ENCODE measurements around the gene TAMALIN. TPM values are rescaled to one million over a fixed set of nuclear protein-coding genes. Genes with fewer than 3 reads are reported as not detected.
A peak's percentile ranks its signal among the peaks of the same experiment; 100 is the strongest.

Gene TAMALIN
- total and polyA plus RNA-seq, 2 experiments from 2014 or later, result 0.34 to 3.0 TPM

DNA sequence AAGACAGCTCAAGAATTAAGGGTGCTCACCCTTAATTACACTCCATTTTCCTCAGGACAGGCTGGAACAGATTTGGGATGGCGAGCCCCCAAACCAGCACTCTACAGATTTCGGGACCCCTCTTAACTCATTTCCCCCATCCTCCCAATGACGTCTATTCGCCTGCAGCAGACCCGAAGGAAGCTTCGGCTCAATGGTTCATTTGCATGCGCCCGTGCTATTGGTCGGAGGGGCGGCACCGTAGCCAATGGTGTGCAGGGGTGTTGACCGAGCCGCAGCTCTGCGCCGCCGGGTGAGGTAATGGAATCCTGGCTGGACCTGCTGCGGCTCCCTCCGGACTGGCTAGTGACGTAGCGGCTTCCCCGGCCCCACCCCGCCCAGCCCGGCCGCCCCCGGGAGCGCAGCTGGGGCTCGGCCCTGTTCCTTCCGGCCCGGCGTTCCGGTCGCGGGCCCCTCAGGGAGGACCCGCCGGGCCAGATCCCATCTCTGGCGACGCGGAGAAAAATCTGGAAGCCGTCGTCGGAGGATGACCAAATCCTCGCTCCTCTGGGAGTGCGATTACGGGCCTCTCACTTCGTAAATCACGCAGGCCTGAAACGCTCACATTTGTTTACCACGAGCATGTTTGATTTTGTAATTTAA, 26.2 kb downstream of the TAMALIN start:
- TF ChIP-seq CREB1 (CRISPR knock-in tag; IDR thresholded peaks at IDR 0.05; ENCODE audit: low read depth), result peak; percentile 88
- peak; percentile 72 for TF ChIP-seq POLR2AphosphoS5 (IDR thresholded peaks at IDR 0.05; ENCODE audit: low read depth)
- TF ChIP-seq, protein P1, sequence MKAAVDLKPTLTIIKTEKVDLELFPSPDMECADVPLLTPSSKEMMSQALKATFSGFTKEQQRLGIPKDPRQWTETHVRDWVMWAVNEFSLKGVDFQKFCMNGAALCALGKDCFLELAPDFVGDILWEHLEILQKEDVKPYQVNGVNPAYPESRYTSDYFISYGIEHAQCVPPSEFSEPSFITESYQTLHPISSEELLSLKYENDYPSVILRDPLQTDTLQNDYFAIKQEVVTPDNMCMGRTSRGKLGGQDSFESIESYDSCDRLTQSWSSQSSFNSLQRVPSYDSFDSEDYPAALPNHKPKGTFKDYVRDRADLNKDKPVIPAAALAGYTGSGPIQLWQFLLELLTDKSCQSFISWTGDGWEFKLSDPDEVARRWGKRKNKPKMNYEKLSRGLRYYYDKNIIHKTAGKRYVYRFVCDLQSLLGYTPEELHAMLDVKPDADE (IDR thresholded peaks at IDR 0.05), result no peak
- no peak for TF ChIP-seq EZH2 (IDR thresholded peaks at IDR 0.05; ENCODE audit: low read depth, unreplicated experiment)
- TF ChIP-seq, protein P2, sequence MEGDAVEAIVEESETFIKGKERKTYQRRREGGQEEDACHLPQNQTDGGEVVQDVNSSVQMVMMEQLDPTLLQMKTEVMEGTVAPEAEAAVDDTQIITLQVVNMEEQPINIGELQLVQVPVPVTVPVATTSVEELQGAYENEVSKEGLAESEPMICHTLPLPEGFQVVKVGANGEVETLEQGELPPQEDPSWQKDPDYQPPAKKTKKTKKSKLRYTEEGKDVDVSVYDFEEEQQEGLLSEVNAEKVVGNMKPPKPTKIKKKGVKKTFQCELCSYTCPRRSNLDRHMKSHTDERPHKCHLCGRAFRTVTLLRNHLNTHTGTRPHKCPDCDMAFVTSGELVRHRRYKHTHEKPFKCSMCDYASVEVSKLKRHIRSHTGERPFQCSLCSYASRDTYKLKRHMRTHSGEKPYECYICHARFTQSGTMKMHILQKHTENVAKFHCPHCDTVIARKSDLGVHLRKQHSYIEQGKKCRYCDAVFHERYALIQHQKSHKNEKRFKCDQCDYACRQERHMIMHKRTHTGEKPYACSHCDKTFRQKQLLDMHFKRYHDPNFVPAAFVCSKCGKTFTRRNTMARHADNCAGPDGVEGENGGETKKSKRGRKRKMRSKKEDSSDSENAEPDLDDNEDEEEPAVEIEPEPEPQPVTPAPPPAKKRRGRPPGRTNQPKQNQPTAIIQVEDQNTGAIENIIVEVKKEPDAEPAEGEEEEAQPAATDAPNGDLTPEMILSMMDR (conservative IDR thresholded peaks at IDR 0.05; ENCODE audit: low read depth in 2 of 2), result no peak
- H2AFZ ChIP-seq, result peak overlapping the region; percentile 11; the same call in 1 of the 2 replicates
- H3K9me2 ChIP-seq (ENCODE audit: insufficient read depth), result no peaks in the 10 kb centered on the region
- H3K79me2 ChIP-seq (replicated peaks; ENCODE audit: insufficient read depth), result no peaks in the 10 kb centered on the region
- H3K27ac ChIP-seq (ENCODE audit: low read depth), result peak overlapping the region; percentile 85; the same call in 1 of the 2 replicates
- H3K27ac Mint-ChIP-seq, result peak overlapping the region; percentile 77
- H3F3A ChIP-seq (replicated peaks; ENCODE audit: low read depth), result peaks cover 7% of the 10 kb centered on the region; the same call in 1 of the 2 replicates
- H3K36me3 Mint-ChIP-seq (ENCODE audit: low read depth), result no peaks in the 10 kb centered on the region
- H3K9me3 Mint-ChIP-seq, result no peaks in the 10 kb centered on the region
- DNase-seq (ENCODE audit: low spot score) (peak; percentile 98), ATAC-seq (peak; percentile 89)
- H4K20me1 ChIP-seq (replicated peaks; ENCODE audit: insufficient read depth), result no peaks in the 10 kb centered on the region
- H3K36me3 ChIP-seq (ENCODE audit: insufficient read depth), result no peaks in the 10 kb centered on the region
- H3K4me1 ChIP-seq (ENCODE audit: insufficient read depth), result peaks cover 15% of the 10 kb centered on the region
- peaks cover 44% of the 10 kb centered on the region for H3K27me3 Mint-ChIP-seq (ENCODE audit: insufficient read depth, low read depth, poor library complexity)
- H3K4me3 Mint-ChIP-seq, result peak overlapping the region; percentile 72
- peaks cover 34% of the 10 kb centered on the region for H3K4me1 Mint-ChIP-seq
- peak overlapping the region; percentile 77 for H3K4me2 ChIP-seq
- H3K27me3 ChIP-seq (ENCODE audit: insufficient read depth), result peaks cover 45% of the 10 kb centered on the region
- H3K4me3 ChIP-seq, result peak overlapping the region; percentile 51

DNA sequence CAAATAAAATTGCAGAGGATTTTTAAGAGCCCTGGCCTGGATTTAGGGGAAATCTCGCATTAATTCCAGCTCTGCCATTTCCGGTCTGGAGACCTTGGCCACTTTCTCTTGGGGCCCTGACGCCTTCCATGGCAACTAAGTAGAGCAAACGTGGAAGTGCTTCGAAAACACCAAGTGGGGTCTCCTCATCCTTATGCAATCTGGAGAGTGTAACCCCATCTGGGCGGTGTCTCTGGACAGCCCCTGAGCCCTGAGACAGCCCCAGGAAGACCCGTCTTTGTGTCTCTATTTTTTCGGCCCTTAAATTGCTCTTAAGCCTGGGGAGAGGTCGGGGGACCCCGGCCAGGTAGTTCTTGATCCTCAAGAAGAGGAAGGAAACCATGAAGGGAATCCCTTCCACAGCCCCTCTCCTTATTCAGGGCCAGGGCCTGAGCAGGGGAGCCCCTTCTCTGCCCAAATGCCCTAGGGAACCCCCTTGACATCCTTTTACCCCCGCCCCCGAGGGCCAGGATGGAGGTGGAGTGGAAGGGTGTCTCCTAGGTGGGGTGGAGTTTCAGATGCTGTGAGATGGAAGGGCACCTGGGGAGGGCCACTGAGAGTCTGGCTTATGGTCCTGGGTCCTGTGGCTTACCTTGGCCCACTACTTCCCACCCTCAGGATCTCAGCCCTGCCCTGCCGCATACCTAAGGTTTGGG, 26.8 kb downstream of the TAMALIN start:
- peaks cover 21% of the 10 kb centered on the region for H3K4me1 ChIP-seq (ENCODE audit: insufficient read depth)
- H3K36me3 Mint-ChIP-seq (ENCODE audit: low read depth), result no peaks in the 10 kb centered on the region
- peak; percentile 32 for DNase-seq (ENCODE audit: low spot score)
- peaks cover 12% of the 10 kb centered on the region for H3F3A ChIP-seq (replicated peaks; ENCODE audit: low read depth)
- H4K20me1 ChIP-seq (replicated peaks; ENCODE audit: insufficient read depth), result peaks cover 6% of the 10 kb centered on the region; the same call in 1 of the 2 replicates
- H3K9me3 Mint-ChIP-seq, result no peaks in the 10 kb centered on the region
- peaks cover 6% of the 10 kb centered on the region for H3K79me2 ChIP-seq (replicated peaks; ENCODE audit: insufficient read depth)
- peaks cover 39% of the 10 kb centered on the region for H3K4me1 Mint-ChIP-seq
- H3K4me3 Mint-ChIP-seq, result peak overlapping the region; percentile 65
- peak overlapping the region; percentile 85; the same call in 1 of the 2 replicates for H3K27ac ChIP-seq (ENCODE audit: low read depth)
- H3K27ac Mint-ChIP-seq, result peak overlapping the region; percentile 75
- H3K9me2 ChIP-seq (ENCODE audit: insufficient read depth), result no peaks in the 10 kb centered on the region
- peaks cover 51% of the 10 kb centered on the region for H3K27me3 ChIP-seq (ENCODE audit: insufficient read depth)
- peak overlapping the region; percentile 49 for H3K4me3 ChIP-seq
- no peak overlapping the region; the same call in 1 of the 2 replicates for H2AFZ ChIP-seq
- H3K4me2 ChIP-seq, result peak overlapping the region; percentile 75
- peaks cover 44% of the 10 kb centered on the region for H3K27me3 Mint-ChIP-seq (ENCODE audit: insufficient read depth, low read depth, poor library complexity)
- no peaks in the 10 kb centered on the region for H3K36me3 ChIP-seq (ENCODE audit: insufficient read depth)
- ATAC-seq, result no peak
- TF ChIP-seq EZH2phosphoT487 (IDR thresholded peaks at IDR 0.05; ENCODE audit: unreplicated experiment) (no peak), JUNB (IDR thresholded peaks at IDR 0.05; ENCODE audit: unreplicated experiment) (no peak), EZH2 (IDR thresholded peaks at IDR 0.05; ENCODE audit: low read depth, unreplicated experiment) (no peak), STAT1 (IDR thresholded peaks at IDR 0.05; ENCODE audit: unreplicated experiment) (no peak)
- TF ChIP-seq, protein P3, sequence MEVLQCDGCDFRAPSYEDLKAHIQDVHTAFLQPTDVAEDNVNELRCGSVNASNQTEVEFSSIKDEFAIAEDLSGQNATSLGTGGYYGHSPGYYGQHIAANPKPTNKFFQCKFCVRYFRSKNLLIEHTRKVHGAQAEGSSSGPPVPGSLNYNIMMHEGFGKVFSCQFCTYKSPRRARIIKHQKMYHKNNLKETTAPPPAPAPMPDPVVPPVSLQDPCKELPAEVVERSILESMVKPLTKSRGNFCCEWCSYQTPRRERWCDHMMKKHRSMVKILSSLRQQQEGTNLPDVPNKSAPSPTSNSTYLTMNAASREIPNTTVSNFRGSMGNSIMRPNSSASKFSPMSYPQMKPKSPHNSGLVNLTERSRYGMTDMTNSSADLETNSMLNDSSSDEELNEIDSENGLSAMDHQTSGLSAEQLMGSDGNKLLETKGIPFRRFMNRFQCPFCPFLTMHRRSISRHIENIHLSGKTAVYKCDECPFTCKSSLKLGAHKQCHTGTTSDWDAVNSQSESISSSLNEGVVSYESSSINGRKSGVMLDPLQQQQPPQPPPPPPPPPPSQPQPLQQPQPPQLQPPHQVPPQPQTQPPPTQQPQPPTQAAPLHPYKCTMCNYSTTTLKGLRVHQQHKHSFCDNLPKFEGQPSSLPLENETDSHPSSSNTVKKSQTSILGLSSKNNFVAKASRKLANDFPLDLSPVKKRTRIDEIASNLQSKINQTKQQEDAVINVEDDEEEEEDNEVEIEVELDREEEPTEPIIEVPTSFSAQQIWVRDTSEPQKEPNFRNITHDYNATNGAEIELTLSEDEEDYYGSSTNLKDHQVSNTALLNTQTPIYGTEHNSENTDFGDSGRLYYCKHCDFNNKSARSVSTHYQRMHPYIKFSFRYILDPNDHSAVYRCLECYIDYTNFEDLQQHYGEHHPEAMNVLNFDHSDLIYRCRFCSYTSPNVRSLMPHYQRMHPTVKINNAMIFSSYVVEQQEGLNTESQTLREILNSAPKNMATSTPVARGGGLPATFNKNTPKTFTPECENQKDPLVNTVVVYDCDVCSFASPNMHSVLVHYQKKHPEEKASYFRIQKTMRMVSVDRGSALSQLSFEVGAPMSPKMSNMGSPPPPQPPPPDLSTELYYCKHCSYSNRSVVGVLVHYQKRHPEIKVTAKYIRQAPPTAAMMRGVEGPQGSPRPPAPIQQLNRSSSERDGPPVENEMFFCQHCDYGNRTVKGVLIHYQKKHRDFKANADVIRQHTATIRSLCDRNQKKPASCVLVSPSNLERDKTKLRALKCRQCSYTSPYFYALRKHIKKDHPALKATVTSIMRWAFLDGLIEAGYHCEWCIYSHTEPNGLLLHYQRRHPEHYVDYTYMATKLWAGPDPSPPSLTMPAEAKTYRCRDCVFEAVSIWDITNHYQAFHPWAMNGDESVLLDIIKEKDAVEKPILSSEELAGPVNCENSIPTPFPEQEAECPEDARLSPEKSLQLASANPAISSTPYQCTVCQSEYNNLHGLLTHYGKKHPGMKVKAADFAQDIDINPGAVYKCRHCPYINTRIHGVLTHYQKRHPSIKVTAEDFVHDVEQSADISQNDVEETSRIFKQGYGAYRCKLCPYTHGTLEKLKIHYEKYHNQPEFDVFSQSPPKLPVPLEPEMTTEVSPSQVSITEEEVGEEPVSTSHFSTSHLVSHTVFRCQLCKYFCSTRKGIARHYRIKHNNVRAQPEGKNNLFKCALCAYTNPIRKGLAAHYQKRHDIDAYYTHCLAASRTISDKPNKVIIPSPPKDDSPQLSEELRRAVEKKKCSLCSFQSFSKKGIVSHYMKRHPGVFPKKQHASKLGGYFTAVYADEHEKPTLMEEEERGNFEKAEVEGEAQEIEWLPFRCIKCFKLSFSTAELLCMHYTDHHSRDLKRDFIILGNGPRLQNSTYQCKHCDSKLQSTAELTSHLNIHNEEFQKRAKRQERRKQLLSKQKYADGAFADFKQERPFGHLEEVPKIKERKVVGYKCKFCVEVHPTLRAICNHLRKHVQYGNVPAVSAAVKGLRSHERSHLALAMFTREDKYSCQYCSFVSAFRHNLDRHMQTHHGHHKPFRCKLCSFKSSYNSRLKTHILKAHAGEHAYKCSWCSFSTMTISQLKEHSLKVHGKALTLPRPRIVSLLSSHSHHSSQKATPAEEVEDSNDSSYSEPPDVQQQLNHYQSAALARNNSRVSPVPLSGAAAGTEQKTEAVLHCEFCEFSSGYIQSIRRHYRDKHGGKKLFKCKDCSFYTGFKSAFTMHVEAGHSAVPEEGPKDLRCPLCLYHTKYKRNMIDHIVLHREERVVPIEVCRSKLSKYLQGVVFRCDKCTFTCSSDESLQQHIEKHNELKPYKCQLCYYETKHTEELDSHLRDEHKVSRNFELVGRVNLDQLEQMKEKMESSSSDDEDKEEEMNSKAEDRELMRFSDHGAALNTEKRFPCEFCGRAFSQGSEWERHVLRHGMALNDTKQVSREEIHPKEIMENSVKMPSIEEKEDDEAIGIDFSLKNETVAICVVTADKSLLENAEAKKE (CRISPR knock-in tag; IDR thresholded peaks at IDR 0.05), result no peak
- TF ChIP-seq, protein P1 (IDR thresholded peaks at IDR 0.05), result no peak
